ENCODE results near the gene IL1RAPL2. TPM values are rescaled to one million over a fixed set of nuclear protein-coding genes. Genes with fewer than 3 reads are reported as not detected.

IL1RAPL2 gene
- total and polyA plus RNA-seq, 2 of the 4 experiments (the other 2 are of a cell fraction), result 0.03 TPM; not detected in 1

DNA sequence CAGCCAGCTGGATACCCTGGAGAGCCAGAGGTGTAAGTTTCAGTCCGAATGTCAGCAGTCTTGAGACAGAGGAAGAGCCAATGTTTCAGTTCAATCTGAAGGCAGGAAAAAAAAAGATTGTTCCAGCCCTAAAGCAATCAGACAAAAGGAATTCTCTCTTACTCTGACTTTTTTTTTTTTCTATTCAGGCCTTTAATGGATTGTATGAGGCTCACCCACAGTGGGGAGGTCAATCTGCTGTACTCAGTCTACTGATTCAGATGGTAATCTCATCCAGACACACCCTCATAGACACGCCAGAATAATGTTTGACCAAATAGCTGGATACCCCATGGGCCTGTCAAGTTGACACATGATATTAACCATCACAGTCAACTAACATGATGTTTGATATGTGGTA is 602.6 kb downstream of the IL1RAPL2 start:
- no peak overlapping the region for H3K14ac ChIP-seq (replicated peaks; ENCODE audit: low read depth, low read length)
- no peak overlapping the region for H4K5ac ChIP-seq (ENCODE audit: low read depth, low read length)
- no peak overlapping the region for H2BK5ac ChIP-seq (ENCODE audit: low read depth, low read length, poor library complexity, severe bottlenecking)
- no peak overlapping the region for H3K4ac ChIP-seq (ENCODE audit: low read depth, low read length)
- H2BK120ac ChIP-seq (ENCODE audit: low read depth, low read length), result no peak overlapping the region
- H2AK9ac ChIP-seq (replicated peaks; ENCODE audit: low read depth, low read length, poor library complexity), result no peak overlapping the region
- in situ Hi-C loops (cut with MboI; ENCODE audit: low sequenced_read_pairs) (no loop called here), dilution Hi-C loops (cut with HindIII; ENCODE audit: low sequenced_read_pairs, unreplicated experiment) (no loop called here), intact Hi-C loops (cut with micrococcal nuclease) (no loop called here)
- no peak overlapping the region for H3K23ac ChIP-seq (ENCODE audit: low read depth, low read length)
- ChIA-PET CTCF (no interaction called here), POLR2A (ENCODE audit: unreplicated experiment) (no interaction called here)
- TF ChIP-seq MAZ (IDR thresholded peaks at IDR 0.05; ENCODE audit: borderline replicate concordance, low read depth, low read length) (no peak), CEBPB (IDR thresholded peaks at IDR 0.05; ENCODE audit: low read depth, low read length) (no peak), USF2 (IDR thresholded peaks at IDR 0.05; ENCODE audit: low read depth, low read length) (no peak), NFE2L2 (IDR thresholded peaks at IDR 0.05; ENCODE audit: low read depth, low read length) (no peak), RAD21 (IDR thresholded peaks at IDR 0.05; ENCODE audit: low read length) (no peak), CTCF (conservative IDR thresholded peaks at IDR 0.05; ENCODE audit: low read depth, low read length) (no peak), RCOR1 (IDR thresholded peaks at IDR 0.05; ENCODE audit: insufficient replicate concordance, low read length) (no peak), BHLHE40 (IDR thresholded peaks at IDR 0.05; ENCODE audit: low read depth, low read length) (no peak), RFX5 (IDR thresholded peaks at IDR 0.05; ENCODE audit: low read depth, low read length) (no peak), SMC3 (IDR thresholded peaks at IDR 0.05; ENCODE audit: low read depth, low read length) (no peak), MAFK (IDR thresholded peaks at IDR 0.05; ENCODE audit: low read depth, low read length) (no peak), POLR2A (IDR thresholded peaks at IDR 0.05; ENCODE audit: low read depth, low read length) (no peak), FOS (IDR thresholded peaks at IDR 0.05; ENCODE audit: low read depth, low read length) (no peak), CHD1 (IDR thresholded peaks at IDR 0.05; ENCODE audit: low read depth, low read length) (no peak), MXI1 (IDR thresholded peaks at IDR 0.05; ENCODE audit: borderline replicate concordance, low read depth, low read length) (no peak)
- TF ChIP-seq, protein P1, sequence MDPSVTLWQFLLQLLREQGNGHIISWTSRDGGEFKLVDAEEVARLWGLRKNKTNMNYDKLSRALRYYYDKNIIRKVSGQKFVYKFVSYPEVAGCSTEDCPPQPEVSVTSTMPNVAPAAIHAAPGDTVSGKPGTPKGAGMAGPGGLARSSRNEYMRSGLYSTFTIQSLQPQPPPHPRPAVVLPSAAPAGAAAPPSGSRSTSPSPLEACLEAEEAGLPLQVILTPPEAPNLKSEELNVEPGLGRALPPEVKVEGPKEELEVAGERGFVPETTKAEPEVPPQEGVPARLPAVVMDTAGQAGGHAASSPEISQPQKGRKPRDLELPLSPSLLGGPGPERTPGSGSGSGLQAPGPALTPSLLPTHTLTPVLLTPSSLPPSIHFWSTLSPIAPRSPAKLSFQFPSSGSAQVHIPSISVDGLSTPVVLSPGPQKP (IDR thresholded peaks at IDR 0.05; ENCODE audit: borderline replicate concordance, low read depth, low read length), result no peak
- no peak overlapping the region for H2AFZ ChIP-seq (replicated peaks; ENCODE audit: low read length, poor library complexity)
- H3K9me1 ChIP-seq (ENCODE audit: insufficient read depth, low read length), result no peaks in the 10 kb centered on the region
- H3K27me3 ChIP-seq (ENCODE audit: control insufficient read depth, insufficient read depth, low read length), result peaks cover 2% of the 10 kb centered on the region
- no peaks in the 10 kb centered on the region for H3K79me1 ChIP-seq (ENCODE audit: low read depth in 1 of 2, low read length in 2 of 2)
- H3K9me3 ChIP-seq (ENCODE audit: control insufficient read depth, insufficient read depth, low read length), result no peaks in the 10 kb centered on the region
- no peaks in the 10 kb centered on the region for H3K36me3 ChIP-seq (ENCODE audit: control insufficient read depth, insufficient read depth, low read length)
- no peak overlapping the region for H3K27ac ChIP-seq (ENCODE audit: insufficient read depth, low read length)
- H3K56ac ChIP-seq (ENCODE audit: extremely low read depth, insufficient read depth, low read length), result no peak overlapping the region
- H3K4me3 ChIP-seq (ENCODE audit: insufficient read depth, low read depth, low read length), result no peak overlapping the region
- DNase-seq (no peak), ATAC-seq (ENCODE audit: low read depth) (no peak)
- no peak overlapping the region for H2BK20ac ChIP-seq (ENCODE audit: low read depth, low read length)
- no CpG with 5 or more reads among the region's 2 CpGs for WGBS, 2 experiments (ENCODE audit: extremely low coverage in 2 of 2, insufficient read length in 1 of 2)
- H3K9ac ChIP-seq (ENCODE audit: low read depth, low read length), result no peak overlapping the region
- no peak overlapping the region for H4K91ac ChIP-seq (ENCODE audit: insufficient read depth, low read depth, low read length)
- no TSS peak for BruUV-seq (replicated peaks)
- no peak overlapping the region for H3K4me2 ChIP-seq (ENCODE audit: low read depth, low read length)
- H3K4me1 ChIP-seq (ENCODE audit: control insufficient read depth, insufficient read depth, low read length), result no peaks in the 10 kb centered on the region
- H4K8ac ChIP-seq (ENCODE audit: low read depth in 2 of 2, low read length in 2 of 2), result no peak overlapping the region
- H4K20me1 ChIP-seq (ENCODE audit: insufficient read depth, low read length), result no peaks in the 10 kb centered on the region
- H3K18ac ChIP-seq (ENCODE audit: low read depth, low read length), result no peak overlapping the region
- H2AK5ac ChIP-seq (ENCODE audit: low read depth, low read length), result no peak overlapping the region
- H2BK15ac ChIP-seq (ENCODE audit: low read depth, low read length), result no peak overlapping the region
